HTR-8/SVneo (cell line): ENCODE results near the gene WBP4.
A peak's percentile ranks its signal among the peaks of the same experiment; 100 is the strongest.
"Not testable (repeated sequence)": the region's sequence is repeated elsewhere in the genome, so short reads cannot be mapped to it uniquely, and the experiment has no call there.

Source experiments
- DNase-seq: peaks from one replicate; pipeline ENCODE4 v3.0.0; 2011; ENCODE audit warnings: low spot score, mixed read lengths; ENCODE audit not compliant: insufficient read length
- FAIRE-seq: peaks from 2 replicates; lab custom pipeline; 2011; peaks lifted over from hg19 to GRCh38; lab: Jason Lieb, UNC

WBP4 gene

DNA sequence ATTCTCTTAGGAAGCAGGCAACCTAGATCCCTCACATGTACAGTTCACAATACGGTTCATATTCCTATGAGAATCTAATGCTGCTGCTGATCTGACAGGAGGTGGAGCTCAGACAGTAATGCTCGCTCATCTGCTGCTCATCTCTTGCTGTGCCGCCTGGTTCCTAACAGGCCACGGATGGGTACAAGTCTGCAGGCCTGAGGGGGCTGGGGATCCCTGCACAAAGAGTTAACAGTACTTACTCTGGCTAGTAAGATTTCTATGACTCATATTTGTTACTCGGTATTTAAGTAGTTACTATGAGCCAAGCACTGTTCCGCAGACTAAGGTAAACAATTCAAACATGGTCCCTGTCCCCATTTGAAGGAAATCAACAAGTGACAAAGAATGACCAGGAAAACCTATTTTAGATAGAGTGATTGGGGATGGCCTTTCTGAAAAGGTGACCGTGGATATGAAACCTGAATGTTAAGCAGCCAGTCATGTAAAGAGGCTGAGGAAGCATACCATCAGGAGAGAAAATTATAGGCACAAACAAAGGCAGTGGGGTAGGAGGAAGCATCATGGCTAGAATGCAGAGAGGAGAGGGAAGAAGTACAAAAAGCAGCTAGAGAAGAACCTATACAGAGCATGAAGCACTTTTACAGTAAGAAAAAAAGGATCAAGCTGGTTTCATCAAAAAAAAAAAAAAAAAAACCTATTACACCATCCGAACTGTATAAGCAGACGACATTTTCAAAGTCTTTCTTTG is 20.6 kb upstream of the WBP4 start:
- no peak for DNase-seq
- no peak for FAIRE-seq

DNA sequence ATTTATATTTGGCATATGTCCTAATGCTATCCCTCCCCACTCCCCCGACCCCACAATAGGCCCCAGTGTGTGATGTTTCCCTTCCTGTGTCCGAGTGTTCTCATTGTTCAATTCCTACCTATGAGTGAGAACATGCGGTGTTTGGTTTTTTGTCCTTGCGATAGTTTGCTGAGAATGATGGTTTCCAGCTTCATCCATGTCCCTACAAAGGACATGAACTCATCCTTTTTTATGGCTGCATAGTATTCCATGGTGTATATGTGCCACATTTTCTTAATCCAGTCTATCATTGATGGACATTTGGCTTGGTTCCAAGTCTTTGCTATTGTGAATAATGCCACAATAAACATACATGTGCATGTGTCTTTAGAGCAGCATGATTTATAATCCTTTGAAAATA is 18.9 kb upstream of the WBP4 start:
- DNase-seq, FAIRE-seq: not testable (repeated sequence)

GRCh38 chr13:41048640-41049039 is 12.7 kb upstream of the WBP4 start:
- FAIRE-seq (no peak), DNase-seq (no peak)

GRCh38 chr13:41049480-41050440 is 11.5 kb upstream of the WBP4 start:
- FAIRE-seq (no peak), DNase-seq (no peak)

- FAIRE-seq (no peak), DNase-seq (no peak)
Observed at GRCh38 chr13:41052441-41052840, 8.9 kb upstream of the WBP4 start.

DNA sequence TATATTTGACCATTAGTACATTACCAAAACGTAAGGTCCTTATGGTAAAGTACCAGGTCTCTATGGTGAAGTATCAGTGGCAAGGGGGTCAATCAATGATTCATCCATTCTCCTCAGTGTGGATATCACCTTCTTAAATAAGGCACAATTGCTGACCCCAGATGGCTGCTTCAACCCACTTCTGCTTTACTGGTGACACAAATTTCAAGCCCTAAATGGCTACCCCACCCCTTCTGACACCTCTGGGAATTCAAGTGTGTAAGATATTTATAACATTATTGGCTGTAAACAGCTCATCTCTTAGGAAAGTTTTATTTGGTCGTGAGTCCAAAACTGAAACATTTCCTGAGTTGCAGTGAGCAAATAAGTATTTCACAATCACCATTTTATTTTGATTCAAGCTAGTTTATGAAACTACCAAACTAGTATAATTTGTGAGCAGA is 7.9 kb upstream of the WBP4 start:
- no peak for DNase-seq
- FAIRE-seq: no peak

DNA sequence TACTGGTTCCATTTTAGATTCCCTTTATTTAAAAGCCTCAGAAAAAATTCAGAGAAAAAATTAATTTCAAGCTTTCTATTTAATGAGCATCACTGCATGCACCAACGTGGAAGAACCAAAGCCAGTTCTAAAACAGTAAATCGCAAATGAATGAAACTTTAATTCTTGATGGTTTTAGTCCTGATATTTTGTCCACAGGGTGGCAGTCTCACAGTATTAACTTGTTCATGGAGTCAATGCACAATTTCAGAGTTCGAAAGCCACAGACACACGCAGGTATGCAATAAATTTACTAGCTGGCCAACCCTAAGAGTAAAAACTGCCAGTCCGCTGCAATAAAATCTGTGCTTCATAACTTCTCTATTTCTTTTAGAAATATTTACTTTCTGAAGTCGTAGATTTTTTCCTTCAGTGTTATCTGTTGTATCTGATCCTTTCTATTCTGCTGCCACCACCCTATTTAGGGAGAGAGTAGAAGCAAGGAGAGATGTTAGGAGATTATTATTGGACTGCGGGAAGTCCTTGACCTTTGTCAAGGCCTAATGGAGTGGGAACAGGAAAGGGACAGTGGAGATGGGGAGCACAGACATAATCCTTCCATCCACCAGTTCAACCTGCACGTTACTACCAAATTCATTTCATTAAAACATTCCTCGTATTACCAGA is 7.0 kb upstream of the WBP4 start:
- FAIRE-seq: no peak
- DNase-seq: peak; percentile 21

DNA sequence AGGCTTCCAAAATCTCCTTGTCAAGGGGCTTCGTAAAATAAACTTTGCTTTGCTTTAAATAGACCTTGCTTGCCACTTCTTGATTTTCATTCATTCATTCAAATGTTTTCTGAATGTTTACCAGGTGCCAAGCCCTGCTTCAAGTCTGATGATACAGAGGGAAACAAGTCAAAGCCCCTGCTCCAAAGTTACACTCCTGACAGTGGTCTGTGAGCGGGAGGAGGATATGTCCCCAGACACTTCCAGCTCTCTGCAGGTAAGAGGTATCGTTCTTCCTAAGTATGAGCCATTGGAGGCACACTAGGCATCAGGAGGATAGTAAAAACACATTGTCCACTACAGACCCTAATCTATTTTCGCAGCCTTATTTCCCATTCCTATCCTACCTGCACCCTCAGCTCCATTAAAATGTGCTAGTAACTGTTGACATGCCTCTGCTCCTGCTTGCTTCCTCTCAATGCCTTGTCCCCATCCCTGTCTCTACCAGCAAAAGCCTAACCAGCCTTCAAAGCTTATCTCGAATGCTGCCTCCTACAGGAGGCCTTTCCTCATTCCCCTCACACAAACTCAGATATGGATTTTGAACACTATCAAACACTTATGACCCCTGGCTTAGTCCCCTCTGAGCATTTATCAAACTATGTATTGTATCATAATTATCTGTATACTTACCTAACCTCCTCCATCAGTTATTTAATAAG is 6.2 kb upstream of the WBP4 start:
- FAIRE-seq: no peak
- DNase-seq: no peak

GRCh38 chr13:41056194-41056593 is 5.1 kb upstream of the WBP4 start:
- no peak for DNase-seq
- FAIRE-seq: no peak

GRCh38 chr13:41056826-41057711 is 4.2 kb upstream of the WBP4 start:
- no peak for DNase-seq
- FAIRE-seq: no peak

DNA sequence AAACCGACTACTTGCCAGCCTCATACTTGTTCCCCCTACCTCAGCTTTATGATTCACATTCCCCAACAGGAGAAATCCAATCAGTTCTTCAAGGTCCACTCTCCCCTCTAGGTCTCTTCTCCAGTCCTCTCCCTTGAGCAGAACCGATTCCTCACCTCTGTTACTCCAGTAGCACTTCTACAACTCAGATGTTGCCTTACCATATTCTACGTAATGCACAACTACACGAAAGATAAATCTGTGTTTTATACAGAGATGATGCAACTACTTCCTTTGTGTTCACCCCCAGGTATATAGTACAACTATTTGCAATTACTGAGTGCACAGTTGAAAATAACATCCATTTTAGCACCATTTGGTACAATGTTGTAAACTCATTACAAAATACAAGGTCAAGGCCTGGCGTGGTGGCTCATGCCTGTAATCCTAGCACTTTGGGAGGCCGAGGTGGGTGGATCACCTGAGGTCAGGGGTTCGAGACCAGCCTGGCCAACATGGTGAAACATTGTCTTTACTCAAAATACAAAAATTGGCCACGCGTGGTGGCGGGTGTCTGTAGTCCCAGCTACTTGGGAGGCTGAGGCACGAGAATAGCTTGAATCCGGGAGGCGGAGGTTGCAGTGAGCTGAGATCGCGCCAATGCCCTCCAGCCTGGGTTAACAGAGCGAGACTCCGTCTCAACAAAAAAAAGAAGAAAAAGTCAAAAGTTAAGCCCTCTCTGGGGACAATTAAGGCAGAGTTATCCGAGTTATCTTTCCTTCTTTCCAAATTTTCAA is 2.8 kb upstream of the WBP4 start:
- no peak for FAIRE-seq
- no peak for DNase-seq

- no peak for DNase-seq
- FAIRE-seq: no peak
Observed at GRCh38 chr13:41059456-41060081, 1.7 kb upstream of the WBP4 start.

- DNase-seq (peak; percentile 32), FAIRE-seq (no peak)
Observed at GRCh38 chr13:41060082-41060723, 1.1 kb upstream of the WBP4 start.

DNA sequence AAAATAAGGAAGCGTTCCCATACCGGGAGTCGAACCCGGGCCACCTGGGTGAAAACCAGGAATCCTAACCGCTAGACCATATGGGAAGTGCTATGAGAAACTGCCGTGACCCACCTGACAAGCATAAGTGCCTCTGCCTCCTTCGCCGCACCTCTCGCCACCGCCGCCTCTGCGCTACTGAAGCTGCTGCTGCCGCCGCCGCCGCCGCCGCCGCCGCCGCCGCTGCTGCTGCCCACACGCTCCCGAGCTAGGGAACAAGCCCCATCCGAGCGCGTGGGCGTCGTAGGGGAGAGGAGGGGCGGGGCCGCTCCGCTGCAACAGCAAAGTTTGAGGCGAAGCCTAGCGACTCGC is 610 bp upstream of the WBP4 start:
- peak; percentile 17 for DNase-seq
- FAIRE-seq: no peak

GRCh38 chr13:41061914-41062837 is 867 bp downstream of the WBP4 start:
- FAIRE-seq: no peak
- peak; percentile 28 for DNase-seq

- DNase-seq: no peak
- no peak for FAIRE-seq
Observed at GRCh38 chr13:41064493-41064892, 3.2 kb downstream of the WBP4 start.

GRCh38 chr13:41065078-41065477 is 3.8 kb downstream of the WBP4 start:
- FAIRE-seq (no peak), DNase-seq (no peak)
